Breast epithelium (tissue), 3 donors: ENCODE measurements around the gene MAD1L1.

Experiments
- CTCF ChIP-seq, 3 donors: fragments of 450-650 bp; IDR thresholded peaks; one replicate each; pipeline ENCODE4 v1.5.1; 2016 to 2017; ENCODE audit warnings: antibody characterized with exemption in 3 of 3, mild to moderate bottlenecking in 3 of 3, moderate library complexity in 3 of 3
- POLR2A ChIP-seq: fragments of 450-650 bp; IDR thresholded peaks from one replicate; pipeline ENCODE4 v1.6.1; 2016; ENCODE audit warnings: antibody characterized with exemption, mild to moderate bottlenecking, moderate library complexity

- TF ChIP-seq CTCF (IDR thresholded peaks at IDR 0.05) = no peak
- TF ChIP-seq POLR2A = no peak
Measured at GRCh38 chr7:1809070-1809469, 423.7 kb downstream of the MAD1L1 start.
